ENCODE data around the gene CACNA2D1. TPM values are rescaled to one million over a fixed set of nuclear protein-coding genes. Genes with fewer than 3 reads are reported as not detected.

Gene CACNA2D1
- total RNA-seq, 4 donors from 2014 or later: 0.30 to 12.8 (median 2.4) TPM

DNA sequence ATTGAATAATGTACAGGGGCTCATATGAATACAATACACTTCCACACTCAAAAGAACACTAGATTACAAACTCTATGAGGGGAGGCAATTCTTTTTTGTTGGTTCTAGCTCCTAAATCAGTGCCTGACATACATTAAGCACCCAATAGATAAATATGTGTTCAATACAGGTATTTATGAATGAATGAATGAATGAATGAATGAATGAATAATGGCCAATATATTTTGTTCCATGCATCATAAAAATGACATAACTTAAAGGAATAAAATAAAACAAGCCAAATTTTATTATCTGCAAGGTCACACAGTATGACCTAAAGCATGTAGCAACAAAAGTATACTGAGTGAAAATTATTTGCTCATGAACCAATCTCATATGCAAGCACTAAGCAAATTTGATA, 168.9 kb downstream of the CACNA2D1 start:
- H3K27me3 ChIP-seq: no peaks in the 10 kb centered on the region
- H3K9me3 ChIP-seq: no peaks in the 10 kb centered on the region
- H3K4me3 ChIP-seq: no peak overlapping the region
- H3K27ac ChIP-seq: no peak overlapping the region
- no peak for DNase-seq
- no peaks in the 10 kb centered on the region for H3K36me3 ChIP-seq
- TF ChIP-seq, protein P1, sequence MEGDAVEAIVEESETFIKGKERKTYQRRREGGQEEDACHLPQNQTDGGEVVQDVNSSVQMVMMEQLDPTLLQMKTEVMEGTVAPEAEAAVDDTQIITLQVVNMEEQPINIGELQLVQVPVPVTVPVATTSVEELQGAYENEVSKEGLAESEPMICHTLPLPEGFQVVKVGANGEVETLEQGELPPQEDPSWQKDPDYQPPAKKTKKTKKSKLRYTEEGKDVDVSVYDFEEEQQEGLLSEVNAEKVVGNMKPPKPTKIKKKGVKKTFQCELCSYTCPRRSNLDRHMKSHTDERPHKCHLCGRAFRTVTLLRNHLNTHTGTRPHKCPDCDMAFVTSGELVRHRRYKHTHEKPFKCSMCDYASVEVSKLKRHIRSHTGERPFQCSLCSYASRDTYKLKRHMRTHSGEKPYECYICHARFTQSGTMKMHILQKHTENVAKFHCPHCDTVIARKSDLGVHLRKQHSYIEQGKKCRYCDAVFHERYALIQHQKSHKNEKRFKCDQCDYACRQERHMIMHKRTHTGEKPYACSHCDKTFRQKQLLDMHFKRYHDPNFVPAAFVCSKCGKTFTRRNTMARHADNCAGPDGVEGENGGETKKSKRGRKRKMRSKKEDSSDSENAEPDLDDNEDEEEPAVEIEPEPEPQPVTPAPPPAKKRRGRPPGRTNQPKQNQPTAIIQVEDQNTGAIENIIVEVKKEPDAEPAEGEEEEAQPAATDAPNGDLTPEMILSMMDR (IDR thresholded peaks at IDR 0.05): no peak
- no peak for TF ChIP-seq POLR2A (IDR thresholded peaks at IDR 0.05)
- intact Hi-C loops (cut with DNase I): no loop called here
- H3K4me1 ChIP-seq: no peaks in the 10 kb centered on the region

DNA sequence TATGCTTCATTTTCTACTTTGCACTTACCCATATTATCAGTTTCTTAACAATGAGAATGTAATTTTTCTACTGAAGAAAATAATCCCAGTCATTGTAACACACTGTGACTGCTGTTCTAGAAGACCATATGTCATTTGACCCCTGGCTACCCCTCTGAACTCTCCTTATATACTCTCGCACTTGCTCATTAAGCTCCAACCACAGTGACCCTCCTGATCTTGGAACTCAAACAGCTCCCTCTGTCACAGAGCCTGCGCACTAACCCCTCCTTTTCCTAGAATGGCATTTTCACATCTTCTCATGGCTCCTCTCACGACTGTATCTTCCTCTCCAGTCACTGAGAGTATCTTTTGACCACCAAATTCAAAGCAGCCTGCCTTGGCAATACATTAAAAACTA, 169.7 kb downstream of the CACNA2D1 start:
- H3K9me3 ChIP-seq: no peaks in the 10 kb centered on the region
- no peak for DNase-seq
- H3K36me3 ChIP-seq: no peaks in the 10 kb centered on the region
- H3K27me3 ChIP-seq: no peaks in the 10 kb centered on the region
- intact Hi-C loops (cut with DNase I): no loop called here
- H3K4me1 ChIP-seq: no peaks in the 10 kb centered on the region
- 63 to 67% methylated on average over 3 of the region's 3 CpGs for WGBS, 2 donors
- no peak overlapping the region for H3K4me3 ChIP-seq
- no peak overlapping the region for H3K27ac ChIP-seq
- TF ChIP-seq, protein P1 (IDR thresholded peaks at IDR 0.05): no peak
- no peak for TF ChIP-seq POLR2A (IDR thresholded peaks at IDR 0.05)

DNA sequence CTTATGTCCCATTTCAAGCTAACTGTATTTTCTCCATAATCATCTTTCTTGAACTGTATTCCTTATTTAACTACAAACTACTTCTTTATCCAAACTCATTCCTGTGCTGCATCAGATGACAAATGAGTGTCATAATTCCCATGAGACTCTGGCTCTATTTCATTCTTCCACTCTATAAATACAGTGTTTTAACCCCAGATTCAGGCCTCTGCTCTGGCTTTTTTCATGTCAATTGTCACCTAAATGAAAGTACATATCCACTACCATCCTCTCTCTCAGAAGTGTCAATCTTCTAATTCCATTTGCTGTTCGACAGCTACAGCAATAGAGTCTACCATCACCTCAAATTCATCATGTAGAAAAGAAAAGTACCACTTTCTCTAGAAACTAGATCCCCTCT, 172.7 kb downstream of the CACNA2D1 start:
- Histone ChIP-seq H3K27ac (no peak overlapping the region), H3K9me3 (no peaks in the 10 kb centered on the region), H3K36me3 (no peaks in the 10 kb centered on the region), H3K4me3 (no peak overlapping the region), H3K4me1 (no peaks in the 10 kb centered on the region), H3K27me3 (no peaks in the 10 kb centered on the region)
- intact Hi-C loops (cut with DNase I): no loop called here
- no peak for DNase-seq
- TF ChIP-seq, protein P1 (IDR thresholded peaks at IDR 0.05): no peak
- no peak for TF ChIP-seq POLR2A (IDR thresholded peaks at IDR 0.05)
- 59 to 88% methylated on average over 1 of the region's 1 CpG for WGBS, 2 donors

DNA sequence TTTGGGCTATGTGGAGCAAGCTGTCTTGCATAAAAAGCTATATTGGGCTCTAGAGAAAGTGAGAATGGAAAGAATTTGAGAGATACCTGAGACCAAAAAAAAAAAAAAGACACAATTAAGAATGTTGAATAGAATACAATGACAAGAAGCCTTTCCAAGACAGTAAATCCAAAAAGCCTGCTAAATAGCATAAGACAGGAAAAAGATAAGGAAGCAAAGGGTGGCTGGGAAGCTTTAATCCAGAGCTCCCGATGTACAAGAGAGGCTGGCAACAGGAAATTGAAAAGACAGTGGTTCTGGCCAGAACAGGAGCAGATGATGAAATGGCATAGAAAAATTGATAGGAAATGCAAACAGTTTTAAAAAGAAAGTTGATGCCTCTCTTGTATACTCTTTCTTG, 174.9 kb downstream of the CACNA2D1 start:
- Histone ChIP-seq H3K36me3 (no peaks in the 10 kb centered on the region), H3K9me3 (no peaks in the 10 kb centered on the region), H3K4me3 (no peak overlapping the region), H3K27ac (no peak overlapping the region), H3K27me3 (no peaks in the 10 kb centered on the region), H3K4me1 (no peaks in the 10 kb centered on the region)
- 46 to 53% methylated on average over 1 of the region's 1 CpG for WGBS, 2 donors
- TF ChIP-seq, protein P1 (IDR thresholded peaks at IDR 0.05): no peak
- no peak for TF ChIP-seq POLR2A (IDR thresholded peaks at IDR 0.05)
- intact Hi-C loops (cut with DNase I): no loop called here
- no peak for DNase-seq

DNA sequence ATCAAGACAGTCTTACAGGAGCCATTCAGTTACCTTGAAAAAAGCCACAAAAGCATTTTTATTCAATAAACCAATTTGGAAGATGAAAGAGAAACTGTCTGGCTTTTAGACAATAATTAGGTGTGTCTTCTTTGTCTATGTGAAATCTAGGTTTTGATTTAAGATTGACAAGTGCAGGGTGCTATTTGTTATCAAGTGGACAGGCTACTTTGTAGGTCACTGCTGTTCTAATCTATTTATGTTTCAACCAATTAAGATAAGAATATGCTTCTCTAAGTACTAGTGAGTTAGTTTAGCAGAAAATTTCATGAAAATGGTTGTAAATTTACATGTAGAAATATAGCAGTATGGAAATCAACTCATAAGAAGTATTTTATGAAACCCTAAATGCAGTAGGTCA, 177.5 kb downstream of the CACNA2D1 start:
- no peak overlapping the region for H3K27ac ChIP-seq
- no peaks in the 10 kb centered on the region for H3K9me3 ChIP-seq
- H3K27me3 ChIP-seq: no peaks in the 10 kb centered on the region
- intact Hi-C loops (cut with DNase I): no loop called here
- H3K36me3 ChIP-seq: no peaks in the 10 kb centered on the region
- H3K4me3 ChIP-seq: no peak overlapping the region
- H3K4me1 ChIP-seq: no peaks in the 10 kb centered on the region
- DNase-seq: no peak
- no peak for TF ChIP-seq POLR2A (IDR thresholded peaks at IDR 0.05)
- TF ChIP-seq, protein P1 (IDR thresholded peaks at IDR 0.05): no peak
